Gastrocnemius medialis (tissue), 4 donors: Measurements from ENCODE around the gene SAMD4B.

Source experiments
- POLR2A ChIP-seq, 2 donors: fragments of 450-650 bp; IDR thresholded peaks; one replicate each; pipeline ENCODE4 v1.6.1; 2017; ENCODE audit warnings: antibody characterized with exemption in 2 of 2, mild to moderate bottlenecking in 2 of 2, moderate library complexity in 2 of 2
- TF ChIP-seq, protein P1 (sequence below), 5 experiments: fragments of 450-650 bp in 3 of 5; fragments of 200-600 bp in 2 of 5; sonication (generic) in 2 of 5; IDR thresholded peaks in 4 of 5; conservative IDR thresholded peaks in 1 of 5; 1 replicate in 4 of 5; 2 replicates in 1 of 5; pipeline ENCODE4 v1.5.1; 2016 to 2019; ENCODE audit warnings: antibody characterized with exemption in 5 of 5, mild to moderate bottlenecking in 3 of 5, moderate library complexity in 3 of 5

DNA sequence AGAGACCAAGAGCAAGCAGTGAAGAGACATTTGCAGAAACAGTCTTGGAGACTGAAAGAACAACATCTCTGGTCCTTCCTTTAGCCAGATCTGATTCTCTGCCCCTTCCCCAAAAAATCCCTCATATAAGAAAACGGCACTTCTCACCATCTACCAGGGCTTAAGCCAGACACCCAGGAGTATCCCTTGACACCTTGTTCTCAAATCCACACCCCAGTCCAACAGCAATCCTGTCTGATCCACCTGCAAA is 68.5 kb downstream of the SAMD4B start:
- TF ChIP-seq, protein P1, sequence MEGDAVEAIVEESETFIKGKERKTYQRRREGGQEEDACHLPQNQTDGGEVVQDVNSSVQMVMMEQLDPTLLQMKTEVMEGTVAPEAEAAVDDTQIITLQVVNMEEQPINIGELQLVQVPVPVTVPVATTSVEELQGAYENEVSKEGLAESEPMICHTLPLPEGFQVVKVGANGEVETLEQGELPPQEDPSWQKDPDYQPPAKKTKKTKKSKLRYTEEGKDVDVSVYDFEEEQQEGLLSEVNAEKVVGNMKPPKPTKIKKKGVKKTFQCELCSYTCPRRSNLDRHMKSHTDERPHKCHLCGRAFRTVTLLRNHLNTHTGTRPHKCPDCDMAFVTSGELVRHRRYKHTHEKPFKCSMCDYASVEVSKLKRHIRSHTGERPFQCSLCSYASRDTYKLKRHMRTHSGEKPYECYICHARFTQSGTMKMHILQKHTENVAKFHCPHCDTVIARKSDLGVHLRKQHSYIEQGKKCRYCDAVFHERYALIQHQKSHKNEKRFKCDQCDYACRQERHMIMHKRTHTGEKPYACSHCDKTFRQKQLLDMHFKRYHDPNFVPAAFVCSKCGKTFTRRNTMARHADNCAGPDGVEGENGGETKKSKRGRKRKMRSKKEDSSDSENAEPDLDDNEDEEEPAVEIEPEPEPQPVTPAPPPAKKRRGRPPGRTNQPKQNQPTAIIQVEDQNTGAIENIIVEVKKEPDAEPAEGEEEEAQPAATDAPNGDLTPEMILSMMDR (IDR thresholded peaks at IDR 0.05 in 4 of 5, conservative IDR thresholded peaks at IDR 0.05 in 1 of 5): no peak
- TF ChIP-seq POLR2A (IDR thresholded peaks at IDR 0.05): no peak
